ENCODE data around the gene INPP5E.

INPP5E gene

DNA sequence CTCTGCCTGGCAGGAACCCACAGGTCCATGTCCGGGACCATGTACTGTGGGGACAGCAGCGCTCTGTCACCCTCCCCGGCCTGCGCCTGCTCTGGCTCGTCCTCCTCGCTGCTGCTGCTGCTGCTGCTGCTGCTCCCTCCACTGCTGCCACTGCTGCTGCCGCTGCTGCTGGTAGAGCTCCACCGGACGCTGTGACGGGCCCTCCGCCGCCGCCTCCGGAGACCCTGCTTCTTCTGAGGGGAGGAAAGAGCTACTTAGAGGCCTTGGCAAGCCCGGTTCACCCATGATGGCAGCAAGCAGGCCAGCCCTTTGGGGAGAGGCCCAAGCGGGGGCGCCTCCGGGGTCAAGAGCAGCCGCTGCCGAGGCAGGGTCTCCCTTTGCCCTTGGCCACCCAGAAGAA is 56.2 kb downstream of the INPP5E start:
- DNase-seq: no peak

- no peak for DNase-seq
Measured at GRCh38 chr9:136381966-136382513, 57.6 kb downstream of the INPP5E start.

- no peak for DNase-seq
Measured at GRCh38 chr9:136381311-136381710, 58.3 kb downstream of the INPP5E start.

GRCh38 chr9:136380381-136380780 is 59.3 kb downstream of the INPP5E start:
- no peak for DNase-seq

- no peak for DNase-seq
Measured at GRCh38 chr9:136379891-136380290, 59.8 kb downstream of the INPP5E start.

DNA sequence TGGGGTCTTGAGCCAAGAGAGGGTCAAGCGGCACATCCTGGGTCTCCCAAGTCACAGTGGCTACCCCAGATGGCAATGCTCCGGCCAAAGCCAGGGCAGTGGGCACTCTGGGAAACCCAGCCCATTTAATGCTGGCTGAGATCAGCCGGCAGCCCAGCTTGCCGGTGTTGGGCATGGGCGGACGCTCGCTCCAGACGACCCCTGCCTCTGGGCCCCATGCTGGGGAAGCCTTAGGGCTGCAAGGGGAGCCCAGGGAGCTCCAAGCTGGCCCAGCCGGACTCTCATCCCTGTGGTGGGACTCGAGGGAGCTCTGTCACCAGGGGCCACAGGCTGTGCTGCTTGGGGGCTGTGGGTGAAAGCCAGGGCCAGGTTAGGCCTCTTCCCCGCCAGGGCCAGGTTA is 60.2 kb downstream of the INPP5E start:
- no peak for DNase-seq

- DNase-seq: no peak
Measured at GRCh38 chr9:136379003-136379287, 60.7 kb downstream of the INPP5E start.
